HUES64 (cell line): Measurements from ENCODE around the gene PGM2.

Experiments used
- H3K27ac ChIP-seq: 2 replicates; pipeline ENCODE4 v1.7.0; 2013; ENCODE audit warnings: low read depth, low read length, inconsistent platforms
- H3K27me3 ChIP-seq: 2 replicates; pipeline ENCODE4 v1.6.1; 2013; ENCODE audit warnings: mild to moderate bottlenecking, low read length; ENCODE audit not compliant: insufficient read depth
- H3K36me3 ChIP-seq: 2 replicates; pipeline ENCODE4 v1.6.1; 2013; ENCODE audit warnings: mild to moderate bottlenecking, low read length; ENCODE audit not compliant: insufficient read depth
- H3K4me1 ChIP-seq: 2 replicates; pipeline ENCODE4 v1.6.1; 2013; ENCODE audit warnings: mild to moderate bottlenecking, low read length, moderate library complexity; ENCODE audit not compliant: insufficient read depth
- H3K4me3 ChIP-seq: 2 replicates; pipeline ENCODE4 v1.5.1; 2013; ENCODE audit warnings: mild to moderate bottlenecking, low read length, moderate library complexity
- H3K9ac ChIP-seq: 2 replicates; pipeline ENCODE4 v1.6.1; 2013; ENCODE audit warnings: mild to moderate bottlenecking, low read depth, low read length
- H3K9me3 ChIP-seq: 2 replicates; pipeline ENCODE4 v1.6.1; 2013; ENCODE audit warnings: low read depth, low read length; ENCODE audit not compliant: insufficient read depth
- WGBS: fragments of 150-250, 120-280 bp; methylation state at CpG from one replicate; pipeline ENCODE4 v1.1.7; 2013; ENCODE audit warnings: missing lambda C conversion rate; 5-methylcytosine and 5-hydroxymethylcytosine counted together

PGM2 gene

GRCh38 chr4:37864786-37865185 lies 38.3 kb downstream of the PGM2 start:
- no peaks in the 10 kb centered on the region for H3K27me3 ChIP-seq
- no peak overlapping the region for H3K4me3 ChIP-seq
- no peaks in the 10 kb centered on the region for H3K4me1 ChIP-seq
- H3K9ac ChIP-seq, result no peak overlapping the region
- H3K36me3 ChIP-seq, result peaks cover 24% of the 10 kb centered on the region
- WGBS, result 90% methylated on average over 4 of the region's 4 CpGs
- no peaks in the 10 kb centered on the region for H3K9me3 ChIP-seq
- no peak overlapping the region for H3K27ac ChIP-seq

- Histone ChIP-seq H3K9me3 (no peaks in the 10 kb centered on the region), H3K36me3 (peaks cover 20% of the 10 kb centered on the region), H3K4me3 (no peak overlapping the region), H3K4me1 (no peaks in the 10 kb centered on the region), H3K9ac (no peak overlapping the region), H3K27ac (no peak overlapping the region), H3K27me3 (no peaks in the 10 kb centered on the region)
- WGBS, result 94% methylated on average over 3 of the region's 3 CpGs
Measured at GRCh38 chr4:37865450-37865849, 39.0 kb downstream of the PGM2 start.

GRCh38 chr4:37867102-37867501 lies 40.6 kb downstream of the PGM2 start:
- H3K27me3 ChIP-seq, result no peaks in the 10 kb centered on the region
- no peak overlapping the region for H3K9ac ChIP-seq
- H3K4me3 ChIP-seq, result no peak overlapping the region
- no peaks in the 10 kb centered on the region for H3K4me1 ChIP-seq
- WGBS, result 88% methylated on average over 3 of the region's 3 CpGs
- peaks cover 9% of the 10 kb centered on the region; the same call in 1 of the 2 replicates for H3K36me3 ChIP-seq
- H3K27ac ChIP-seq, result no peak overlapping the region
- H3K9me3 ChIP-seq, result no peaks in the 10 kb centered on the region

- Histone ChIP-seq H3K9ac (no peak overlapping the region), H3K27ac (no peak overlapping the region), H3K27me3 (no peaks in the 10 kb centered on the region), H3K9me3 (no peaks in the 10 kb centered on the region), H3K4me1 (no peaks in the 10 kb centered on the region), H3K4me3 (no peak overlapping the region), H3K36me3 (peaks cover 1% of the 10 kb centered on the region; the same call in 1 of the 2 replicates)
- WGBS, result 95% methylated on average over 4 of the region's 4 CpGs
Measured at GRCh38 chr4:37868238-37868637, 41.8 kb downstream of the PGM2 start.

- Histone ChIP-seq H3K4me1 (no peaks in the 10 kb centered on the region), H3K4me3 (no peak overlapping the region), H3K9me3 (no peaks in the 10 kb centered on the region), H3K27ac (no peak overlapping the region), H3K9ac (no peak overlapping the region), H3K36me3 (no peaks in the 10 kb centered on the region), H3K27me3 (no peaks in the 10 kb centered on the region)
- no CpG with 5 or more reads among the region's 1 CpG for WGBS
Measured at GRCh38 chr4:37872310-37872988, 46.0 kb downstream of the PGM2 start.

- no peaks in the 10 kb centered on the region for H3K27me3 ChIP-seq
- no peaks in the 10 kb centered on the region for H3K36me3 ChIP-seq
- H3K4me3 ChIP-seq, result no peak overlapping the region
- H3K4me1 ChIP-seq, result no peaks in the 10 kb centered on the region
- H3K27ac ChIP-seq, result no peak overlapping the region
- no peak overlapping the region for H3K9ac ChIP-seq
- 100% methylated on average over 1 of the region's 1 CpG for WGBS
- no peaks in the 10 kb centered on the region for H3K9me3 ChIP-seq
Measured at GRCh38 chr4:37873386-37873785, 46.9 kb downstream of the PGM2 start.

- 95% methylated on average over 1 of the region's 2 CpGs for WGBS
- Histone ChIP-seq H3K27ac (no peak overlapping the region), H3K4me3 (no peak overlapping the region), H3K36me3 (no peaks in the 10 kb centered on the region), H3K4me1 (no peaks in the 10 kb centered on the region), H3K9me3 (no peaks in the 10 kb centered on the region), H3K9ac (no peak overlapping the region), H3K27me3 (no peaks in the 10 kb centered on the region)
Measured at GRCh38 chr4:37876156-37876555, 49.7 kb downstream of the PGM2 start.

GRCh38 chr4:37879365-37879764 lies 52.9 kb downstream of the PGM2 start:
- WGBS, result 95% methylated on average over 8 of the region's 8 CpGs

GRCh38 chr4:37881811-37882210 lies 55.3 kb downstream of the PGM2 start:
- H3K4me1 ChIP-seq, result no peaks in the 10 kb centered on the region
- H3K27ac ChIP-seq, result no peak overlapping the region
- no peak overlapping the region for H3K4me3 ChIP-seq
- no peak overlapping the region for H3K9ac ChIP-seq
- H3K9me3 ChIP-seq, result no peaks in the 10 kb centered on the region
- 97% methylated on average over 5 of the region's 5 CpGs for WGBS
- H3K27me3 ChIP-seq, result peaks cover 7% of the 10 kb centered on the region
- no peaks in the 10 kb centered on the region for H3K36me3 ChIP-seq

More at GRCh38 chr4:37879365-37879764, 52.9 kb downstream of the PGM2 start:
- no peaks in the 10 kb centered on the region for H3K27me3 ChIP-seq
- H3K36me3 ChIP-seq, result no peaks in the 10 kb centered on the region
- no peak overlapping the region for H3K9ac ChIP-seq
- no peaks in the 10 kb centered on the region for H3K4me1 ChIP-seq
- no peak overlapping the region for H3K4me3 ChIP-seq
- no peaks in the 10 kb centered on the region for H3K9me3 ChIP-seq
- no peak overlapping the region for H3K27ac ChIP-seq

- Histone ChIP-seq H3K27ac (no peak overlapping the region), H3K4me3 (no peak overlapping the region), H3K4me1 (no peaks in the 10 kb centered on the region), H3K9me3 (no peaks in the 10 kb centered on the region), H3K9ac (no peak overlapping the region), H3K27me3 (peaks cover 17% of the 10 kb centered on the region), H3K36me3 (no peaks in the 10 kb centered on the region)
- WGBS, result 63% methylated on average over 4 of the region's 4 CpGs
Measured at GRCh38 chr4:37882665-37883296, 56.3 kb downstream of the PGM2 start.

GRCh38 chr4:37884855-37885487 lies 58.5 kb downstream of the PGM2 start:
- no peaks in the 10 kb centered on the region for H3K4me1 ChIP-seq
- H3K9me3 ChIP-seq, result no peaks in the 10 kb centered on the region
- H3K4me3 ChIP-seq, result no peak overlapping the region
- 92% methylated on average over 3 of the region's 3 CpGs for WGBS
- H3K36me3 ChIP-seq, result no peaks in the 10 kb centered on the region
- H3K27ac ChIP-seq, result no peak overlapping the region
- peaks cover 39% of the 10 kb centered on the region for H3K27me3 ChIP-seq
- no peak overlapping the region for H3K9ac ChIP-seq
